Upper lobe of right lung (tissue), 1 donor: ENCODE measurements around the gene ERC1. TPM values are rescaled to one million over a fixed set of nuclear protein-coding genes. Genes with fewer than 3 reads are reported as not detected.

Source experiments
- ATAC-seq: fragments of 200-7000 bp; cut with Tn5 transposase; one replicate; pipeline ENCODE4 v1.9.1; 2020; ENCODE audit warnings: mild to moderate bottlenecking, moderate library complexity
- DNase-seq: peaks from one replicate; pipeline ENCODE4 v3.0.0-alpha.2; 2020
- H3K27ac ChIP-seq: fragments of 200-600 bp; one replicate; pipeline ENCODE4 v1.8.0; 2022
- H3K27me3 ChIP-seq: fragments of 200-600 bp; one replicate; pipeline ENCODE4 v1.8.0; 2022; ENCODE audit warnings: mild to moderate bottlenecking
- H3K36me3 ChIP-seq: fragments of 200-600 bp; one replicate; pipeline ENCODE4 v1.8.0; 2022
- H3K4me1 ChIP-seq: fragments of 200-600 bp; one replicate; pipeline ENCODE4 v1.8.0; 2022
- H3K4me3 ChIP-seq: fragments of 200-600 bp; one replicate; pipeline ENCODE4 v1.8.0; 2022; ENCODE audit warnings: mild to moderate bottlenecking
- H3K9me3 ChIP-seq: fragments of 200-600 bp; one replicate; pipeline ENCODE4 v1.8.0; 2022
- intact Hi-C: fragments of 100-400 bp; cut with DNase I; formaldehyde crosslinking; loops from one replicate; pipeline ENCODE4 v1.11.0; 2022
- total RNA-seq: library from RNA; stranded (reverse); fragmentation: NEBNext Ultra II Directional; extraction: Animal tissue kit (Norgen Biotek cat#: 25700); gene quantifications from one replicate; pipeline ENCODE4 v1.2.1, GENCODE V29; 2021
- TF ChIP-seq, protein P1 (sequence below): fragments of 200-600 bp; IDR thresholded peaks from one replicate; pipeline ENCODE4 v1.8.0; 2022; ENCODE audit warnings: antibody characterized with exemption
- donor health status: DM: no; HTN: yes; CAD: no; lungs with severe emphysema.

The ERC1 gene
- total RNA-seq, 1 donor from 2014 or later: 54.3 TPM

DNA sequence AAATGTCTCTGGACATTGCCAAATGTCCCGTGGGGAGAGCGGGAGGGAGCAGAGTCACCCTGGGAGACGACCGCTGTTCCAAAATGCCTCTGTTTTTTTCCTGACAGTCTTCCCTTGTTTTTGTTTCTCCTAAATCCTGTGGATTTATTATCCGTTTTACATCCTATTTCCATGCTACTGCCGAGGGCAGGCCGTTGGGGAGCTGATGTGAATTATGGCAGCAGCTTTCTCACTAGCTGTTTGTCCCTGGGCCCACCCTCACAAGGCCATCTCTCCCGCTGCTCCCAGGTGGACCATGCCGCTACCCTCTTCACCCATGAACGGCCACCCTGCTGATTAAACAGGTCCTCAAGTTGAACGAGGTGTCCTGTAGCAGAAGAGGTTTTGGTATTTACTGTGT is 548.1 kb downstream of the ERC1 start:
- Histone ChIP-seq H3K36me3 (no peaks in the 10 kb centered on the region), H3K4me1 (no peaks in the 10 kb centered on the region), H3K27me3 (peaks cover 20% of the 10 kb centered on the region), H3K4me3 (no peak overlapping the region), H3K27ac (no peak overlapping the region), H3K9me3 (no peaks in the 10 kb centered on the region)
- DNase-seq: peak; percentile 37
- no peak for ATAC-seq
- intact Hi-C loops: no loop called here
- TF ChIP-seq, protein P1, sequence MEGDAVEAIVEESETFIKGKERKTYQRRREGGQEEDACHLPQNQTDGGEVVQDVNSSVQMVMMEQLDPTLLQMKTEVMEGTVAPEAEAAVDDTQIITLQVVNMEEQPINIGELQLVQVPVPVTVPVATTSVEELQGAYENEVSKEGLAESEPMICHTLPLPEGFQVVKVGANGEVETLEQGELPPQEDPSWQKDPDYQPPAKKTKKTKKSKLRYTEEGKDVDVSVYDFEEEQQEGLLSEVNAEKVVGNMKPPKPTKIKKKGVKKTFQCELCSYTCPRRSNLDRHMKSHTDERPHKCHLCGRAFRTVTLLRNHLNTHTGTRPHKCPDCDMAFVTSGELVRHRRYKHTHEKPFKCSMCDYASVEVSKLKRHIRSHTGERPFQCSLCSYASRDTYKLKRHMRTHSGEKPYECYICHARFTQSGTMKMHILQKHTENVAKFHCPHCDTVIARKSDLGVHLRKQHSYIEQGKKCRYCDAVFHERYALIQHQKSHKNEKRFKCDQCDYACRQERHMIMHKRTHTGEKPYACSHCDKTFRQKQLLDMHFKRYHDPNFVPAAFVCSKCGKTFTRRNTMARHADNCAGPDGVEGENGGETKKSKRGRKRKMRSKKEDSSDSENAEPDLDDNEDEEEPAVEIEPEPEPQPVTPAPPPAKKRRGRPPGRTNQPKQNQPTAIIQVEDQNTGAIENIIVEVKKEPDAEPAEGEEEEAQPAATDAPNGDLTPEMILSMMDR: no peak

DNA sequence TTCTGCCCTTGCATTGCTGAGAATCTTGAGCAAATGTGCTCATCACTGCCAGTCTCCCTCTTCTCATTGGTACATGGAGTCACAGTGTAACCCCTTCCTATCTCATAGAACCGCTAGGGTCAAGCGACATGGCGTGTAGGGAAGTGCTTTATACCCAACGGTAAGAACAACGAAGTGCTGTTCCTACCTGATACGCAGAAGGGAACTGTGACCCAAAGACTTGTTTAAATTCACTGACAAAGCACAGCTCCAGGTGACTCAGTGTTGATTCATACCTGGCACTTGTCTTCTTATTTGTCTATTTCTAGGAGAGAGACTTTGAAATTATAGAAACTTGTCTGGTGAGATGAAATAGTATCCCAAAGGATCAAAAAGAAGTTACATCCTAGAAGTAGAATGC is 549.7 kb downstream of the ERC1 start:
- H3K4me1 ChIP-seq: no peaks in the 10 kb centered on the region
- no peak overlapping the region for H3K4me3 ChIP-seq
- DNase-seq (no peak), ATAC-seq (no peak)
- no peaks in the 10 kb centered on the region for H3K9me3 ChIP-seq
- intact Hi-C loops: no loop called here
- TF ChIP-seq, protein P1: no peak
- H3K27me3 ChIP-seq: peaks cover 12% of the 10 kb centered on the region
- no peak overlapping the region for H3K27ac ChIP-seq
- no peaks in the 10 kb centered on the region for H3K36me3 ChIP-seq

GRCh38 chr12:1542599-1542998 is 551.6 kb downstream of the ERC1 start:
- no peaks in the 10 kb centered on the region for H3K36me3 ChIP-seq
- no peak overlapping the region for H3K27ac ChIP-seq
- no peak overlapping the region for H3K4me3 ChIP-seq
- H3K27me3 ChIP-seq: peaks cover 12% of the 10 kb centered on the region
- intact Hi-C loops: no loop called here
- no peak for ATAC-seq
- H3K9me3 ChIP-seq: no peaks in the 10 kb centered on the region
- DNase-seq: no peak
- no peaks in the 10 kb centered on the region for H3K4me1 ChIP-seq
- TF ChIP-seq, protein P1: no peak

GRCh38 chr12:1544996-1545700 is 554.1 kb downstream of the ERC1 start:
- Histone ChIP-seq H3K27me3 (no peaks in the 10 kb centered on the region), H3K36me3 (no peaks in the 10 kb centered on the region), H3K27ac (no peak overlapping the region), H3K4me1 (no peaks in the 10 kb centered on the region), H3K9me3 (no peaks in the 10 kb centered on the region), H3K4me3 (no peak overlapping the region)
- ATAC-seq: peak; percentile 62
- intact Hi-C loops: no loop called here
- DNase-seq: no peak
- TF ChIP-seq, protein P1: peak; percentile 27

Other genes with a start within 250 kb of the ERC1 start
- 215 TPM for gene WNK1, start 238.6 kb upstream of the ERC1 start, total RNA-seq
- 13.3 TPM for gene RAD52, start 41.5 kb upstream of the ERC1 start, total RNA-seq